Stimulated activated CD8-positive, alpha-beta memory T cell treated with anti-CD3 and anti-CD28 coated beads, Interleukin-7, amount 100 ng/mL, for 48 hours (primary cell): ENCODE data around the gene PACS1.

Experiments
- DNase-seq, 2 donors: peaks; one replicate each; pipeline ENCODE4 v3.0.0-alpha.2; 2020; ENCODE audit warnings: low read depth in 1 of 2; ENCODE audit errors: extremely low read depth in 1 of 2

PACS1 gene

GRCh38 chr11:66178183-66178582 lies 108.1 kb downstream of the PACS1 start:
- DNase-seq, result no peak

DNA sequence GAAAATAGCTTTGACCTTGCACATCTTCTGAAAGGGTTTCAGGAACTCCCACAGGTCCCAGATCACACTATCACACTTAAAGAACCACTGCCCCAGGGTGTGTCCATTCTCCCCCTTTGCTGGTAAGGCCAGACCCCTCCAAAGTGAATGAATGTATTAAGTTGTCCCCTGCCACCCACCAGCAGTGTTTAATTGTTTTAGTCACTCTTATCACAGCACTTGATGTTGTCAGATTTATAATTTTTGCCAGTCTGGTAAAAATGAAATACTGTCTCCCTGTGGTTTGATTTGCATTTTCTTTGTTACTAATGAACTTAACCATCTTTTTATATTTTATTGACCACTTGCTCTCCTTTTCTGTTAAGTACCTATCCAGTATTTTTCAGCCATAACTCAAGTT lies 108.8 kb downstream of the PACS1 start:
- DNase-seq, result no peak

GRCh38 chr11:66181632-66182315 lies 111.7 kb downstream of the PACS1 start:
- no peak for DNase-seq

- no peak for DNase-seq
Observed at GRCh38 chr11:66183494-66184048, 113.5 kb downstream of the PACS1 start.

- no peak for DNase-seq
Observed at GRCh38 chr11:66184728-66185127, 114.7 kb downstream of the PACS1 start.

DNA sequence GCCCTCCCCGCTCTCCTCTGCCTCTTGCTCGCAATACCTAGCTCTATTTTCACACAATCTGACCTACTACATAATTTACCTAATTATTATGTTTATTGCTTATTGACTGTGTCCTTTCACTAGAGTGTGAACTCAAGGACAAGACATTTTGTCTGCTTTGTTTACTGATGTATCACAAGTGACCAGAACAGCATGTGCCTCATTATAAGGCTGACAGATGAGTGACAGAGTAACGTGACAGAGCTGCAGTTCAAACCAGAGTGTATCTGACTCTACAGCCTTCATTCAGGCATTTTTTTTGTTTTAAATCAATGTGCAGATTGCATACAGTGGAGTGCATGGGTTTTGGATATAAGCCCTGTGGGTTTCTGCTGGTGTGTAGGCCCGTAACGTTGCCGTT lies 116.4 kb downstream of the PACS1 start:
- DNase-seq, result no peak

DNA sequence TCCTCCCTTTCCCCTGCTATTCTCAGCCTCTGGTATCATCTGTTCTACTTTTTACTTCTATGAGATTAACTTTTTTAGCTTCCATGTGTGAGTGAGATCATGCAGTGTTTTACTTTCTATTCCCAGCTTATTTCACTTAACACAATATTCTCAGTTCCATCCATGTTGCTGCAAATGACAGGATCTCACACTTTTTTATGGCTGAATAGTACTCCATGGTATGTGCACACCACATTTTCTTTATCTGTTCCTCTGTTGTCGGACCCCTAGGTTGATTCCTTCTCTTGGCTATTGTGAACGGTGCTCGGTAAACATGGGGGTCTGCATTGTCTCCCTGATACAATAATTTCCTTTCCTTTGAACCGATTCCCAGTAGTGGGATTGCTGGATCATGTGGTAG lies 117.4 kb downstream of the PACS1 start:
- no peak for DNase-seq

- DNase-seq, result no peak
Observed at GRCh38 chr11:66188580-66188979, 118.5 kb downstream of the PACS1 start.

- no peak for DNase-seq
Observed at GRCh38 chr11:66189031-66189745, 119.1 kb downstream of the PACS1 start.

DNA sequence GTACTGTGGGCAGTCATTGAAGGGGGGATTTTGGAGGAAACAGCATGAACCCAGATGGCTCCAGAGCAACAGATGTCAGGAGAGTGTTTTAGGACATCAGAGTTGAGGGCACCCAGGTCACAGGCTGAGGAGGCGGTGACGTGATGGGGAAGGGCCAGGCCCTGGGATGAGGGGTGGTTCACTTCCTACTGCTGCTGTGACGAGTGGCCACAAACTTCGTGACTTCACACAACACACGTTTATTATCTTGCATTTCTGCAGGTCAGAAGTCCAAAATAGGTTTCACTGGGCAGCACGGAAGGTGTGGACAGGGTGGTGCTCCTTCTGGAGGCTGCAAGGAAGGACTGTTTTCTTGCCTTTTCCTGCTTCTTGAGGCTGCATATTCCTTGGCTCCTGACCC lies 120.7 kb downstream of the PACS1 start:
- no peak for DNase-seq

DNA sequence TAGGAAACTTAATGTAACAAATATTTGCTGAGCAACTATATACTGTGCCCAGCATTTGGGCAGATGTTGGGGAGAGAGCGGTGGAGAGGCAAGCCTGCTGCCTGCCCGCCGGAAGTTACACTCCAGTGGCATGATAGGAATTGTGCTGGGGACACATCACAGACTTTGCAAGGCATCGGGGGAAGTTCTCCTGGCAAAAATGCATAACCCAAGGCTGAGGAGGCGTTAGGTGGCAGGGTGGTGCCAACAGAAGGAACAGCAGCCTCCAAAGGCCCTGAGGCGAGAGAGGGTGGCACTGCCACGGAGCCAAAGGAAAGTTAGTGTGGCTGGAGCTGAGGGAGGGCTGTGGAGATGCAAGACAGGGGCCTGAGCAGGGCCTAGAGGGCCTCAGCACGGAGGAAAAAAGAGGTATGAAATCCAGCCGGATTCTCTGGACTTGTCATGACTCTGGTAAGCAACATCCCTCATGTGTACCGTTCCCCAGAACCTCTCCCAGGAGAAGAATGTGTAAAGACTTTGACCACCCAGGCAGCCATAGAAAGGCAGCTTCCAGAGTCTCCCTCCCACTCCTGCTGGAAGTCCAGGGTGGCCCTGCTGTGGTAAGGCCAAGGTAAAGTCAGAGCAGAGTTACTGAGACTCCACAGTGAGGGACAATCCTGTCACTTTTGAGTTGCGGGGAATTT lies 122.2 kb downstream of the PACS1 start:
- DNase-seq, result no peak

GRCh38 chr11:66194391-66194790 lies 124.3 kb downstream of the PACS1 start:
- DNase-seq, result no peak

GRCh38 chr11:66195867-66196266 lies 125.8 kb downstream of the PACS1 start:
- no peak for DNase-seq

GRCh38 chr11:66203847-66204246 lies 133.8 kb downstream of the PACS1 start:
- no peak for DNase-seq

DNA sequence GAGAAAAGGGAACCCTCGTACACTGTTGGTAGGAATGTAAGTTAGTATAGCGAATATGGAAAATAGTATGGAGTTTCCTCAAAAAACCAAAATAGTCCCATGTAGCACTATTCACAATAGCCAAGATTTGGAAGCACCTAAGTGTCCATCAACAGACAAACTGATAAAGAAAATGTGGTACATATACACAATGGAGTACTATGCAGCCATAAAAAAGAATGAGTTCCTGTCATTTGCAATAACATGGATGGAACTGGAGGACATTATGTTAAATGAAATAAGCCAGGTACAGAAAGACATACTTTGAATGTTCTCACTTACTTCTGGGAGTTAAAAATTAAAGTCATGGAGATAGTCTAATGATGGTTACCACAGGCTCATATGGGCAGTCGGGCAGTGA lies 134.3 kb downstream of the PACS1 start:
- no peak for DNase-seq

DNA sequence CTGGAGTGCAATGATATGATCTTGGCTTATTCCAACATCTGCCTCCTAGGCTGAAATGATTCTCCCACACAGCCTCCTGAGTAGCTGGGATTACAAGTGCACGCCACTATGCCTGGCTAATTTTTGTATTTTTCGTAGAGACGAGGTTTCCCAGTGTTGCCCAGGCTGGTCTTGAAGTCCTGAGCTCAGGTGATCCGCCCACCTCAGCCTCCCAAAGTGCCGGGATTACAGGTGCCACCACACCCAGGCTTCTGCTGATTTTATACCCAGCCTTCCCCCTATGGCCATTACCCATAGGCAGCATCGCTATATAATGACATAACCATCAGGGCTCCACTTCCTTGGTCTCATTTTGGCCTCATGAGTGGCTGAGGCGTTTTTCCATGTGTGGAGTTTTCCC lies 137.7 kb downstream of the PACS1 start:
- no peak for DNase-seq

DNA sequence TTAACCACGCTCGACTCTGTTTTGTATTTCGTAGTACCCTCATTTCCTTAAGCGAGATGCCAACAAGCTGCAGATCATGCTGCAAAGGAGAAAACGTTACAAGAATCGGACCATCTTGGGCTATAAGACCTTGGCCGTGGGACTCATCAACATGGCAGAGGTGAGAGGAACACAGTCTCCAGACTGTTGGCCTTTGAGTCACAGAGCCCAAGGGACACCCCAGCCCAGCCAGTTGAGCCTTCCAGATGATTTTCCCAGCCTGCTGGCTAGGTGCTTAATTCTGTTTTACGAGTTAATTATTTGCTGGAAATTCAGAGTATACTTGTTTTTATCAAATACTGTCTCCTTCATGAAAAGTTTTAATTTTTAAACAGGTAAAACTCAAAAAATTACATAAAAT lies 141.0 kb downstream of the PACS1 start:
- DNase-seq, result no peak

DNA sequence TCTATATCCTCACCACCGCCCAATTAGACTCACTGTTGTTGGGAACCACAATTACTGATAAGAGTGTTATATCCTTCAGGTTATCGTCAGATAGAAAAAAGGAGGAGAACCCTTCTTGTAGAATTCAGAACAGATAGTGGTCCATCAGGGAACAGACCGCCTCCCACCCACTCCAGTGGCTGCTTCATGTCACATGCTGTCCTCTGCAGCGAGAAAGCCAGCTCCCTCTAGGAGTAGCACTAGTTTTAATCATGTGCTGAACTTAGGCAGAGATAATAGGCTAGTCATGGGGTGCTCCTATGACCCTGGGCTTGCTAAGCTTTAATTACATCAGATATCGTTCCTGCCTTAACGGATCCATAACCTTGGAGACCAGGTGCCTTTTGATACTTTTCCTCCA lies 146.8 kb downstream of the PACS1 start:
- no peak for DNase-seq

- DNase-seq, result no peak
Observed at GRCh38 chr11:66218036-66218435, 148.0 kb downstream of the PACS1 start.

GRCh38 chr11:66218846-66219620 lies 149.0 kb downstream of the PACS1 start:
- no peak for DNase-seq
